ENCODE results near the gene UCKL1.

The UCKL1 gene

DNA sequence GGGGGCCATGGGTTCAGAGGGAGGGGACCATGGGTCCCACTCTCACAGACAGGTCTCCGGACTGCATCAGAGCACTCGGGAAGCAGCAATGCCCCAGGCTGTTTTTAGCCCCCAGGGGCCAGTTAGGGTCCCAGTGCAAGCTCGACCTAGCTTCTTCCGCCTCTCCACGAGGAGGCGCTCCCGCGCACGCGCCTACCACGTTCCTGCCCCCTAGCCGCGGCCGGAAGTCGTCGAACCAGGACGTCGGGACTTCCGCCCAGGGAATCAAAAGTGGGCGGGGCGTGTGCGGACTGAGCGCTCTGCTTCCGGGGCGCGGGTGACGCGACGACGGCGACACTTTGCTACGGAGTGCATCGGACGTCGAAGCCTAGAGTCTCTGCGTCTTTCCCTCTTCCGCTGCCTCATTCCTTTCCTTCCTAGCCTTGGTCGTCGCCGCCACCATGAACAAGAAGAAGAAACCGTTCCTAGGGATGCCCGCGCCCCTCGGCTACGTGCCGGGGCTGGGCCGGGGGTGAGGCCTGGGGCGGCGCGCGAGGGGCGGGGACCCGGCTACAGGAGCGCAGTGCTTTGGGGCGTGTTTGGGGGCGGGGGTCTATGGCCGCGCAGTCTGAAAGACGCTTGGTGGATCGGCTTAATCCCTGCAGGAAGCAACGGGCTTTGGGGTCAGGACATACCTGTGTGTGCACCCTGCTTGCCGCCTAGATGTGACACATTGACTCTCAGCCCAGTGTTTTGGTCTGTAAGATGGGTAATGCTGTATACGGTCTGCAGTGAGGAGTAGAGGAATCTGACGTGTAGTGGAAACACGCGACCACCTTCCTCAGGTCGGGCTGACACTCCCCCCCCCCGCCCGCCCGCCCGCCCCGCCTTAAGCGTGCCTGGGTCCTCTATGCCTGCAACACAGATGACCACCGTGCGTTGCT is 24.9 kb upstream of the UCKL1 start, which contains the start of gene PRPF6:
Gene PRPF6 (plus strand): TSS at position 327 of the 923 bp plus-strand sequence. CDS start 114 bp downstream, at position 441.
- peak; percentile 88 for TF ChIP-seq CTCF (conservative IDR thresholded peaks at IDR 0.05; ENCODE audit: low read length)
- DNase-seq (ENCODE audit: low read depth), result peak; percentile 94
- peak within 1 kb of the TSS; percentile 81 for H3K4me3 ChIP-seq (ENCODE audit: low read length)

GRCh38 chr20:63980317-63980805 is 24.1 kb upstream of the UCKL1 start:
- no peak for TF ChIP-seq CTCF (conservative IDR thresholded peaks at IDR 0.05; ENCODE audit: low read length)
- DNase-seq (ENCODE audit: low read depth), result no peak
- peak overlapping the region; percentile 81 for H3K4me3 ChIP-seq (ENCODE audit: low read length)

DNA sequence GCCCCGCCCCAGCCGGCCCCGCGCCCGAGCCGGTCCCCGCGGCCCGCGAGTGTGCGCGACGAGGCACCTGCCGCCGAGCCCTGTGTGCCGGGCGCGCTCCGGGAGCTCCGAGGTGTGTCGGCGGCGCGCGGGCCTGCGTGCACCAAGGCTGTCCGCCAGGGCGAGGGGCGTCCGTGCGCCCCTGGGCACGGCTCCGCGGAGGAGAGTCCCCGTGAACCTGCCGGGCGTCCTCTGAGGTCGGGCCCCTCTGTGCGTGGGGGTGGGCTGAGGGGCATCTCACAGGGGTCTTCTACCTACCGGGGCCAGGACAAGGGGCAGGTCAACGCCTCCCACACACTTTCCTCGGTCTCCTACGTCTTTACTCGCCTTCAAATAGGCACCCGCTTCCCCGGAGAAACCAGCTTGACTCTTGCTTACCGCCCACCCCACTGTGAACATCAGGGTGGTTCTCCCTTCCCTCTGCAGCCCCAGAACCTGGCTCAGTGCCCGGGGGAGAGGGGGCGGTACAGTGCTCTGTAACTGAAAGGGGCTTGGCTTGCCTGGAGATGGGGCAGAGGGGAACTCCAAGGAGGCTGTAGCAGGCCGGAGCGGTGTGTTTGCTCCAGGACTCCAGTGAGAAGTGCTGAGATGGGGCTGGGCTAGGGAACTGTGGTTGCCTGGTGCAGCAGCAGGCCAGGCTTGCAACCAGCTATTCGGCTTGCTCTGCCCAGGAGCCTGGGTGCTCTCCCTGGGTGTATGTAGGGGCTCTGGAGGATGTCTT is 23.5 kb upstream of the UCKL1 start, which contains the start of gene SAMD10:
Gene SAMD10 (minus strand): TSS at position 86 of the 760 bp plus-strand sequence. CDS start 175 bp downstream, outside the sequence.
- H3K4me3 ChIP-seq (ENCODE audit: low read length), result peak within 1 kb of the TSS; percentile 81
- no peak for TF ChIP-seq CTCF (conservative IDR thresholded peaks at IDR 0.05; ENCODE audit: low read length)
- no peak for DNase-seq (ENCODE audit: low read depth)

- DNase-seq (ENCODE audit: low read depth), result no peak
- TF ChIP-seq CTCF (conservative IDR thresholded peaks at IDR 0.05; ENCODE audit: low read length), result no peak
- peak overlapping the region; percentile 58 for H3K4me3 ChIP-seq (ENCODE audit: low read length)
Observed at GRCh38 chr20:63979229-63979556, 23.0 kb upstream of the UCKL1 start.

DNA sequence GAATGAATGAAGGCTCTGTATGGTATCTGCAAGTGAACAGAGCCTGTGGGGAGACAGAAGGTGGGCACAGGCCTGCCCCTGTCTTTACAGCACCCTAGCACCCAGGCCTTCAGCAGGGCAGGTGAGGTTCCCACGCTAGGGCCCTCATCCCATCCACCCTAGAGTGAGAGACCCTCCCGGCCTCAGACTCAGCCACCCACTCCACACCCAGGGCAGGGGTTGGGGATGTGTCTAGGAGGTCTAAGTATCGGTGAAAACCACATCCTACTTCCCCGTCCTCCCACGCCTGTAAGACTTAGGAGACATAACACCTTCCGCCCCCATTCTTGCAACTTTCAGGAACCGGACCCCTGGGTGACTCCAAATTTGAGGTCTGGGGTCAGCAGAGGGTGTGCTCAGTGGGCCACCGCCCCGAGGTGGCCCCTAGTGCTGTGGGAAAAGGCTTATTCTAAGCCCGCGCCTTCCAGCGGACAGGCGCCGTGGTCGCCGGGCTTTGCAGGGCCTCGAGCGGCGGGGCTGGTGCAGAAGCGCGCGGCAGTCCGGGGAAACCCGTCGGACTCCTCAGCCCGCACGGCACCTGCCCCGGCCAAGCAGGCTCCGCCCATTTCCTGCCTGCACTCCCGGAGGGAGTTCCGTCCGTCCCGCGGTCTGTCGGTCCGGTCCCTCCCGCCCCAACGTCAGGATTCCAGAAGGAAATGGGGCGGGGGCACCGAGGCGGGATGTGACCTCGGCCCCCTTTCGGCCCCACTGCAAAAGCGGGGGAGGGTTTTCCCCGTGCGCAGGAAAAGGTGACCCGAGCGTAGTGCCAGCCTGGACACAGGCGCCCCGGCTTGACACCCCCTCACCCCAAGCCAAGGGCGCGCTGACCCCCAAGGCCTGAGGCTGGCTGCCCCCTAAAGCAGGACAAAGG is 22.4 kb upstream of the UCKL1 start:
- peak; percentile 33 for DNase-seq (ENCODE audit: low read depth)
- TF ChIP-seq CTCF (conservative IDR thresholded peaks at IDR 0.05; ENCODE audit: low read length), result no peak
- H3K4me3 ChIP-seq (ENCODE audit: low read length), result peak overlapping the region; percentile 58

DNA sequence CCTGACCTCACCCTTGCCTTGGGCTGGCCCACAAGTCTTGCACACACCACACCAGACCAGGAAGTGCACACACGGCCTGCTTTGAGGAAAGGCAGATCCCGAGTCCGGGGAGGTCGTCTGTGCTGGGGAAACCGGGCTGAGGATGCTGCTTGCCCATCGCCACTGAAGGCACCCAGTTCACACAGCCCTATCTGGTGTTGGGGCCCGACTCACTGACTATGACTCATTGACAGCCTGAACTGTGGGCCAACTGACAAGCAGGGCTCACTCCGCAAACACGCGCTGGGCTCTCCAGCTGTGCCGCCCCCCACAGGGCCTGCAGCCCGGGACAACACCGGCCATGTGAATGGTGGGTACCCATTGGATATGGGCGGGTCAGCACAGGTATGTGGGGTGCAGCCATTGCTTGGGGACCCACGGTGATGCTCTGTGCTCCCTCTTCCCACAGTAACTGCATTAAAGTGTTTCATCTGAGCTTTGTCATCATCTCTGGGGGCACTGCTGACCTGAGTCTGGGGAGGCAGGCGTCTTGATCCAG is 21.6 kb upstream of the UCKL1 start:
- no peak overlapping the region for H3K4me3 ChIP-seq (ENCODE audit: low read length)
- peak; percentile 32 for DNase-seq (ENCODE audit: low read depth)
- TF ChIP-seq CTCF (conservative IDR thresholded peaks at IDR 0.05; ENCODE audit: low read length), result no peak

Measured in AG10803 (cell line).